Astrocyte of the spinal cord (primary cell): ENCODE results near the gene UBE2G1.
A peak's percentile ranks its signal among the peaks of the same experiment; 100 is the strongest.

Source experiments
- DNase-seq: peaks from one replicate; pipeline ENCODE4 v3.0.0; 2011; ENCODE audit warnings: low read depth, low spot score
- H3K4me3 ChIP-seq: 2 replicates; pipeline ENCODE4 v1.5.1; 2011; ENCODE audit warnings: low read depth, mild to moderate bottlenecking, low read length, moderate library complexity
- in situ Hi-C: cut with HindIII; loops from 2 replicates; pipeline ENCODE4 v1.10.0; 2017; ENCODE audit warnings: low sequenced_read_pairs
- TF ChIP-seq, protein P1 (sequence below): IDR thresholded peaks from 2 replicates; pipeline ENCODE4 v1.5.1; 2012; ENCODE audit warnings: low read depth, mild to moderate bottlenecking, low read length, inconsistent platforms

The UBE2G1 gene

DNA sequence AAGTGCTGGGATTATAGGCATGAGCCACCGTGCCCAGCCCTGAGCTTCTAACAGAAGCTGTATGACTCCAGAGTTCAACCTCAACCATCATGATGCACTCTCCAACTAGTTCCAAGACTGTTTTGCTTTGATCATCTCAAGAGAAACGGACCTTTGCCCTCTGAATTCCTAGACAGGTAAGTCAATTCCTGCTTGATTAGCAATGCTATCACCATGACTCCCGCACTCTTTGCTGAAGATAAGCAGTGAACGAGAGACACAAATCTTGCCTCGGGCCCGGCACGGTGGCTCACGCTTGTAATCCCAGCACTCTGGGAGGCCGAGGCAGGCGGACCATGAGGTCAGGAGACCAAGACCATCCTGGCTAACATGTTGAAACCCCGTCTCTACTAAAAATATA, 124.9 kb downstream of the UBE2G1 start:
- H3K4me3 ChIP-seq: no peak overlapping the region
- DNase-seq: no peak
- in situ Hi-C loops: no loop called here
- TF ChIP-seq, protein P1, sequence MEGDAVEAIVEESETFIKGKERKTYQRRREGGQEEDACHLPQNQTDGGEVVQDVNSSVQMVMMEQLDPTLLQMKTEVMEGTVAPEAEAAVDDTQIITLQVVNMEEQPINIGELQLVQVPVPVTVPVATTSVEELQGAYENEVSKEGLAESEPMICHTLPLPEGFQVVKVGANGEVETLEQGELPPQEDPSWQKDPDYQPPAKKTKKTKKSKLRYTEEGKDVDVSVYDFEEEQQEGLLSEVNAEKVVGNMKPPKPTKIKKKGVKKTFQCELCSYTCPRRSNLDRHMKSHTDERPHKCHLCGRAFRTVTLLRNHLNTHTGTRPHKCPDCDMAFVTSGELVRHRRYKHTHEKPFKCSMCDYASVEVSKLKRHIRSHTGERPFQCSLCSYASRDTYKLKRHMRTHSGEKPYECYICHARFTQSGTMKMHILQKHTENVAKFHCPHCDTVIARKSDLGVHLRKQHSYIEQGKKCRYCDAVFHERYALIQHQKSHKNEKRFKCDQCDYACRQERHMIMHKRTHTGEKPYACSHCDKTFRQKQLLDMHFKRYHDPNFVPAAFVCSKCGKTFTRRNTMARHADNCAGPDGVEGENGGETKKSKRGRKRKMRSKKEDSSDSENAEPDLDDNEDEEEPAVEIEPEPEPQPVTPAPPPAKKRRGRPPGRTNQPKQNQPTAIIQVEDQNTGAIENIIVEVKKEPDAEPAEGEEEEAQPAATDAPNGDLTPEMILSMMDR: no peak

DNA sequence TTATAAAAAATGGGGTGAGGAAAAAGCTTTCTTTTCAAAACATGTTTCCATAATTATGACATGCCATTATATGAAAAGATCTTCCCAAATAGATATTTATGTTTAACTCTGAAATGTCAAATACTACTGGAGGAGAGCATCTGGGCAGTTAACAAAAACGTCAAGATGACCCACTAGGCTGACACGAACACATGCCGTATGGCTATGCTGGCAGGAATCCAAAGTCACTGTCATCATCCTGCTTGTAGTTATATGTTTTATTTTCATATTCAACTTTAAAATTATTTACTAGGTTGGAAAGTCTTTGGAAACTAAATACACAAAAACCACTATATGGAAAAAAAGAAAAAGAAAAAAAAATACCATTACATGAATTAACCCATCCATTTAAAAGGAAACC, 130.0 kb downstream of the UBE2G1 start:
- in situ Hi-C loops: no loop called here
- DNase-seq: no peak
- H3K4me3 ChIP-seq: no peak overlapping the region
- TF ChIP-seq, protein P1: no peak

DNA sequence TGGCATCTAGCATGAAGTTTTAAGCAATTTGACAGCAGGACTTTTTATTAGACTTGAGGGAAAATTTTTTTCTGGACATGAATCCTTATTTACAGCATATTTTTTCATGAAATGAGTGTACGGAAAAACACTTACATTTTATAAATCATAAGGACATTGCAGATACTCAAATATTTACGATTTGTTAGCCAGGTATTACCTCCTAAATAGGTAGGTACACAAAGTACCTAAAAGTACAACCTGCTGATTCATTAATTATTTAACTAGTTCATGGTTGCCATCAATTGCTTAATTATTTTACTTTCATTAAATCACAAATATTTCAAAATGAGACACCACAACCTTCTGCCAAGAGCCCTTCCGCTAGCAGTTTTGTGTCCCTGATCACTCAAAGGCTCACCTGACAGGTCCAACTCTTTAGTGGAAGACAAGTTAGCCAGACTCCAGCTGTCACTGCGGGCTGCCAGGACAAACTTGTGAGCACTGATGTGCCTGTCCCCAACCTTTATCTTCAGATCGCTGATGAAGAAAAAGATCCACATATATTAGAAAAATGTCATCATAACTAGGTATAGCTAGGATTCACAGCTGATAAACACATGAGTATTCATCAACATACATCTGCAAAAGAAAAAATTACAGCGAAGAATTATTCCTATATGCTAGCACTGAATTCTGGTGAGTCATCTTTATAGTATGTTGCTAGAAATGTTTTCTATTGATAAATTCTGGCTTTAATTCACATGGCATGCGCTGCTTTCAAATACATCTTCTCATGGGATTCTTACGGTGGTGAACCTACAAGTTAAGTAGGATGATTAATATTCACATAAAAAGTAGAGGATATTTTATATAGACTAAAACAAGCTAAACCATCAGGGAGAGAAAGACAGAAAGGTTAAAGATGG, 130.8 kb downstream of the UBE2G1 start:
- no peak overlapping the region for H3K4me3 ChIP-seq
- DNase-seq: no peak
- TF ChIP-seq, protein P1: no peak
- in situ Hi-C loops: no loop called here

- in situ Hi-C loops: no loop called here
- no peak for DNase-seq
- TF ChIP-seq, protein P1: no peak
- H3K4me3 ChIP-seq: no peak overlapping the region
These were observed 132.1 kb downstream of the UBE2G1 start for GRCh38 chr17:4234401-4234800.

DNA sequence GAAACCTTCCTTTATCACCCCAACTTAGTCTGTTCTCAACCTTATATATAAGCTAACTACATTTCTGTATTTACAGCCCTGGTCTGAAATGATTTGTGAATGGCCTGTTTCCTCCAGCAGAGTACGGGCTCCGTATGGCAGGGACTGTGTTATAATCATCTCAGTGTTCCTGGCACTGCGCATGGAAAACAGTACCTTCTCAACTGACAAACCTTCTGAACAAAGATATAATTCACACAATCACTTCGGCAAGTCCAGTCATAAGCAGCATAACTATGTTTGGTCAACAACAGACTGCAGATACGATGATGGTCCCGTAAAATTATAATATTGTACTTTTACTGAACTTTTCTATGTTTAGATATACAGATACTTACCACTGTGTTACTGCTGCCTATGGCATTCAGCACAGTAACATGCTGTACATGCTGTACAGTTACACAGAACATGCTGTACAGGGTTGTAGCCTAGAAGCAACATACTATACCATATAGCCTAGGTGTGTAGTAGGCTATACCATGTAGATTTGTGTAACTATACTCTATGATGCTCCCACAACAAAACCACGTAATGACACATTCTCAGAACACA, 132.7 kb downstream of the UBE2G1 start:
- in situ Hi-C loops: no loop called here
- TF ChIP-seq, protein P1: no peak

GRCh38 chr17:4232168-4232813, 134.2 kb downstream of the UBE2G1 start:
- H3K4me3 ChIP-seq: no peak overlapping the region
- DNase-seq: peak; percentile 63
- in situ Hi-C loops: no loop called here
- TF ChIP-seq, protein P1: no peak

More for the DNA sequence above, 132.7 kb downstream of the UBE2G1 start:
- no peak for DNase-seq
- H3K4me3 ChIP-seq: no peak overlapping the region
